GM21447 (cell line): ENCODE results near the gene DGCR8.

Source experiments
- ATAC-seq: cut with Tn5 transposase; IDR thresholded peaks from one replicate; pipeline ENCODE4 v1.9.1; 2021; ENCODE audit not compliant: unreplicated experiment

DGCR8 gene

DNA sequence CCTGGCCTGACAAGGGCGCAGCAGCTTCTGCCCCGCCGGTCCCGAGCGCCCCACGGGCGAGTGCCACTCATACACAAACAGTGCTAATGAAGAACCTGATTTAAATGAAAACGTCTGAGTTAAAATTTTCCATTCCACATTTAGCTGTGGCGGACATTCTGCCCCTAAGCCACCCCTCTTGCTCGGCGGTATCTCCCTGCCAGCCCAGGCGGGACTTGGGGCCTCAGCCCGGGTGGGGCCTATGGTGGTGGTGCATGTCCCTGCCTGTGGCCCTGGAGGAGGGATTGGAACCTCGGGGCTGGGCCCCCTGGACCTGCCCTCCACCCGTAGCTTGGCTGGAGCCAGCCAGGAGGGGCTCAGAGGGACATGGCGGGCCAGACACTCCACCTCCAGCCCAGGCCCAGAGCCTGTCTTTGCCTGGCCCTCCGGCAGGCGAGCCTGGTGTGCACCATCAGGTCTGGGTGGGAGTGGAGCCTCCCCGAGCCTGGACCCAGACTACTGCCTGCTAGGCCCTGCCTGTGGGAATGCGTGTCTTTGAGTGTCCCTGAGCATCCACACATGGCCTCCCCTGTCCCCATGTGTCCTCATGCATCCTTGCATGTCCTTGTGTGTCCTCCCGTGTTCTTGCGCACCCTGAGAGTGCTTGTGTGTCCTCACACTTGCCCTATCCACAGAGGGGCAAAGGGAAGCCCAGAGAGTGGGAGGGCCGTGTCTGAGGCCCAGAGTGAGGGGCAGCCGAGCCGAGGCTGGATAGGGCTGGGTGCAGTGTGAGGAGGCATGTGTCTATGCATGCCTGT is 56.0 kb downstream of the DGCR8 start:
- no peak for ATAC-seq

DNA sequence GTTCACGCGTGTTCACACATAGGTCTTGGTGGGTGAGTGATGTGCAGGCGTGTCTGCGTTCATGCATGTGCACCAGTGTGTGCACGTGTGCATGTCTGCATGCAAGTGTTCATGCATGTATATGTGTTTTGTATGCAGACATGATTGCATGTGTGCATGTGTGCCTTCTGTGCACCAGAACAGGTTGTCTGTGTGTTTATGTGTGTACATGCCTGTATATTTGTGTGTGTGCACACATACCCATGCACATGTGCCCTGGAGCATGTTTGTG is 56.5 kb downstream of the DGCR8 start:
- no peak for ATAC-seq

DNA sequence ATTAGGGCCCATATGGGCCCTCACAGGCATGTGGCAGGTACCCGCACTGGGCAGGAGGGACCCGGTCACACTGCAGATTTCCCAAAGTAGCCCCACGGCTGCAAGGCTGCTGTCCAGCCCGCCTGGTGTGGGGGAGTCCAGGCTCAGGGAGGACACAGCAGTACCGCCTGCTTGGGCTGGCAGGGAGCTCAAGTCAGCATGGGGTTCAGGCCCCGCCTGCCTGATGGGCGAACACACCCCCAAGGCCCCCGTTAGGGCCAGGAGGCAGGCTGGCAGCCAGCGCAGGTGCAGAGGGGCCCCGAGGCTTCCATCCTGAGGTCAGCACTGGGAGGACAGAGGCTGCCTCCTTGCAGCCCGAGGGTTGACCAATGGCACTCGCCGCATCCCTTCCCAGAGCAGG is 57.1 kb downstream of the DGCR8 start:
- no peak for ATAC-seq

DNA sequence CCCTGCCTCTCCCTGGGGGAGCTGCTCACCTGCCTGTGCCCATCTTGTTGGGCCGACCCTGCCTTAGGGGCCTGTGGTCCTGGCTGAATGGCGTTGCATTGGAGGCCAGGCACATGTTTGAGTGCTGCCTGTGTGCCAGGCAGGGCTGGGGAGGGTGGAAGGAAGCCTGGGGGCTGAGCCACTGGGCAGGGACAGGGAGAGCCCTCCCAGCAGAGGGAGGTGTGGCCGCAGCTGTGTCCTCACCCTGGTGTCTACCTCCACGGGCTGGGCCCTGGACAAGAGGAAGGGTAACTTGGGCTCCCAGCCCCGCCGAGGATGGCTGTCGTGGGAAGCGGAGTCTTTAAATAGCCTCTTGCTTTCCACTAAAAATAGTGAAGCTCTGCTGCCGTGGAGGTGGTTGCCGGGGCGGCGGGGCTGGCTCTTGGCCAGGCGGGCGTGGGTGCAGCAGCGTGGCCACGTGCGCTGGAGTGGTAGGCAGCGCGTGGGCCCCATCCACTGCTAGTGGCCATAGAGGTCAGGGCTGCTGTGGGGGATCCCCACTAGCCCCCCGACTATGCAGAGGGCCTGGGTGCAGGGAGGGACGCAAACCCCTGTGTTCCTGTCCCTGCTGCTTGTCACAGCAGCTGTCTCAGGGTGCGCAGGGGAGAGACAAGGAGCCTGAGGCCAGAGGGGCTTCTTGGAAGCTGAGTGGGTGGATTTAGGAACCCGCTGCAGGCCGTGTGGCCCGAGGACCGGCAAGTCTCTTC is 57.8 kb downstream of the DGCR8 start:
- ATAC-seq, result no peak

DNA sequence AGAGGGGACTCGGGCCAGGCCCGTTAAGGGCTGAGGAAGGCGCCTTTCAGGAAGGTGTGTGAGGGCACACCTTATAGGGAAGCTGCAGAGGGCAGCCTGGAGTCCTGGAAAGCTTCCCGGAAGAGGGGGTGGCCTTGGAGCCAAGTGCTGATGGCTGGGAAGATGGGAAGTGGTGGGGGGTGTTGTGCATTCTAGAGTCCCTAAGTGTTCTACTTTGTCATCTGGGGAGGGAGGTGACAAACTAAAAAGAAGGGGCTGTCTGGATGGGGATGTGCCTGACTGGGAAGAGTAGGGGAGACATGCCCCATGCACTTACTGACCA is 58.3 kb downstream of the DGCR8 start:
- ATAC-seq, result no peak

DNA sequence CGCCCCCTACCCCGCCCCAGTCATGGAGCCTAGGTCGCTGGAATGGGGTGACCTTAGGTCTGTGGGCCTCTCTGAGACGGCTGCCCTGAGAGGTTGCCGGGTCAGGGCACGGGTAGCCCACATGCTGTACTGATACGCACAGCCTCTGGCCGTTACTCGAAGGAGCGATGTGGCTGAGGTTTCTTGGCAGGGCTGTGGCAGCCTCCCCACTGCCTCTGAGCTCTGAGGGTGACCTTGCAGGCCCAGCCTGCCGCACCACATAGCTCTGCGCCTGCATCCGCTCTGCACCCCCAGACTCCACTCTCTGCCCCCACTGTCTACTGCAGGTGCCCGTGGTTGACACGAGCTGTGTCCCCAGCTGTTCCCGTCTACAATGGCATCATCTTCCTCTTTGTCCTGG is 58.8 kb downstream of the DGCR8 start:
- ATAC-seq, result no peak

DNA sequence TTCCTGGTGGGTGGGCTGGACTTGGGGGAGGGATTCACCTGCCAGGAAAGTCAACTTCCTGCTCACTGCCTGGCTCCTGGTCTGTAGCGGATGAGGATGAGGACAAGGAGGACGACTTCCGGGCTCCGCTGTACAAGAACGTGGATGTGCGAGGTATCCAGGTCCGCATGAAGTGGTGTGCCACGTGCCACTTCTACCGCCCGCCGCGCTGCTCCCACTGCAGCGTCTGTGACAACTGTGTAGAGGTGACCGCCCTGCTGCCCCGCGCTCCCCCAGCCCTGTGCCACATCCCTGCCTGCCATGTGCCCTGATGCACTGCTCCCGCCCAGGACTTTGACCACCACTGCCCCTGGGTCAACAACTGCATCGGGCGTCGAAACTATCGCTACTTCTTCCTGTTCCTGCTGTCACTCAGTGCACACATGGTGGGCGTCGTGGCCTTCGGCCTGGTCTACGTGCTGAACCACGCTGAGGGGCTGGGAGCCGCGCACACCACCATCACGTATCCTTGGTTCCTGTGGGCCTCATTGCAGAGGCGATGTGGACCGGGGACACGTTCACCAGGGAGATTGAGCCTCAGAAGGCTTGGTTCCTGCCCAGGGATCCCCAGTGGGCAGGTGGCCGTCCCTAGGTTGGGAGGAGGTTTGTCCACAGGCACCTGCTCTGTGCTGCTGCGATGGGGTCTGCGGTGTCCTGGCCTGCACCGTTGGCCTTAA is 59.5 kb downstream of the DGCR8 start:
- ATAC-seq, result no peak

DNA sequence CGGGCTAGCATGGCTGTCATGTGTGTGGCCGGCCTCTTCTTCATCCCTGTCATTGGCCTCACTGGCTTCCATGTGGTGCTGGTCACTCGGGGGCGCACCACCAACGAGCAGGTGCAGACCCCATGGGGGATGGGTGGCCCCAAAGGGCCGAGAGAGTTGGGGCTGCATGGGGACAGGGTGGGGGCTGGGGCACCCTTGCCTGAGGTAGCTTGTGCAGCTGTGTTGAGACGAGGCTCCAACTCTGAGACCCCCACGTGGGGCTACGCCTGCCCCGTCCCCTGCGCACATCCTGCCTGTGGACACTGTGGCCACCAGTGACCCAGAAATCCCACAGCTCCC is 60.0 kb downstream of the DGCR8 start:
- ATAC-seq, result no peak

DNA sequence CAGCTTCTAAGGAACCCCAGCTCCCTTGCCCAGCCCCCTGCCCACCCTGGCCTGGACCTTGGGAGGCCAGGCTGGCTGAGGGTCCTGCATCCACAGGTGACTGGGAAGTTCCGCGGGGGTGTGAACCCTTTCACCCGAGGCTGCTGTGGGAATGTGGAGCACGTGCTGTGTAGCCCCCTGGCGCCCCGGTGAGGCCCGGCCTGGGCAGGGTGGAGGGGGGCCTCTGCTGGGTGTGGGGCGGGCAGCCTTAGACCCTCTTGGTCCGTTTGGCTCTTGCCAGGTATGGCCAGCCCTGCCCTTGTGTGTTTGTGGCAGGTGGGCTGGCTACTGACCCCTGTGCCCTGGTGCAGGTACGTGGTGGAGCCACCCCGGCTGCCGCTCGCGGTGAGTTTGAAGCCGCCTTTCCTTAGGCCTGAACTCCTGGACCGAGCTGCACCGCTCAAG is 60.5 kb downstream of the DGCR8 start:
- ATAC-seq, result no peak

DNA sequence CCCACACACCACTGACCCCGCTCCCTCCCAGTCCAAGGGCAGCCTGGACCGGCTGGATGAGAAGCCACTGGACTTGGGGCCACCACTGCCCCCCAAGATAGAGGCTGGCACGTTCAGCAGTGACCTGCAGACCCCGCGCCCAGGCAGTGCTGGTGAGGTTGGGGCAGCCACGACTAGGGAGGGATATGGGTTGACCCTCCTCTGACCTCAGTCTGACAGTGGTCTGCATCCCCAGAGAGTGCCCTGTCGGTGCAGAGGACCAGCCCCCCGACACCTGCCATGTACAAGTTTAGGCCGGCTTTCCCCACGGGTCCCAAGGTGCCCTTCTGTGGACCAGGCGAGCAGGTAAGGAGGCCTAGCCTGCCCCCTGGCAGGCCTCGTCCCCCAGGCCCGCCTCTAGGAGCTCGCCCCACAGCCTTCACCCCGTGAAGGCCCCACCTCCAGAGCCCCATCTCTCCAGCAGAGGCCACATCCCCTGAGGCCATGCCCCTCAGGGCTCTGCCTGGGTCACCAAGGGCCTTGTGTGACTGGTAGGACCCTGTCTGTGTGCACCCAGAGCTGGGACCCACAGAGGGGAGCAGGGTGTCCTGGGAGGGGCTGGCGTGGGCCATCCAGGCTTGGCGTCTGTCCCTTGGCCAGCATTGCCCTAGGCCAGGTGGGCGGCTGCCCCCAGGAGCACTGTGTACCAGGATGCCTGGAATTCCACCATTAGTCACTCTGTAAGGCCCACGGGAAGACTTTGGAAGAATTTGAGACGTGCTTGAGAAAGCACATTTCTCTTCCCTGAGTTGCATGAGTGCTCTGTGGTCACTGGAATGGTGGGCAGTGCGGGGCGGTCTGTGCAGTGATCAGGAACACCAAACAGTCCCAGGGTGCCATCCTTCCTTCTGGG is 61.4 kb downstream of the DGCR8 start:
- ATAC-seq, result no peak

DNA sequence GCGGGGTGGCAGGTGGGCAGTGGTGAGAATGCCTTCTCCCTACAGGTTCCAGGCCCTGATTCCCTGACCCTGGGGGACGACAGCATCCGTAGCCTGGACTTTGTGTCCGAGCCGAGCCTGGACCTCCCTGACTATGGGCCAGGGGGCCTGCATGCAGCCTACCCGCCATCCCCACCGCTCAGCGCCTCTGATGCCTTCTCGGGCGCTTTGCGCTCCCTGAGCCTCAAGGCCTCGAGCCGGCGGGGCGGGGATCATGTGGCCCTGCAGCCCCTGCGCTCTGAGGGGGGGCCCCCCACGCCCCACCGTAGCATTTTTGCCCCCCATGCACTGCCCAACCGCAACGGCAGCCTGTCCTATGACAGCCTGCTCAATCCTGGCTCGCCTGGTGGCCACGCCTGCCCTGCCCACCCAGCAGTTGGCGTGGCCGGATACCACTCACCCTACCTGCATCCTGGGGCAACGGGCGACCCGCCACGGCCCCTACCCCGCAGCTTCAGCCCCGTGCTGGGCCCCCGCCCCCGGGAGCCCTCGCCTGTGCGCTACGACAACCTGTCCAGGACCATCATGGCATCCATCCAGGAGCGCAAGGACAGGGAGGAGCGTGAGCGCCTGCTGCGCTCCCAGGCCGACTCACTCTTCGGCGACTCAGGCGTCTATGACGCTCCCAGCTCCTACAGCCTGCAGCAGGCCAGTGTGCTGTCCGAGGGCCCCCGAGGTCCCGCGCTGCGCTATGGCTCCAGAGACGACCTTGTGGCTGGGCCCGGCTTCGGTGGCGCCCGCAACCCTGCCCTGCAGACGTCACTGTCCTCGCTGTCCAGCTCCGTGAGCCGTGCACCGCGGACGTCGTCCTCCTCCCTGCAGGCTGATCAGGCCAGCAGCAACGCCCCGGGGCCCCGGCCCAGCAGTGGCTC is 62.9 kb downstream of the DGCR8 start:
- no peak for ATAC-seq

DNA sequence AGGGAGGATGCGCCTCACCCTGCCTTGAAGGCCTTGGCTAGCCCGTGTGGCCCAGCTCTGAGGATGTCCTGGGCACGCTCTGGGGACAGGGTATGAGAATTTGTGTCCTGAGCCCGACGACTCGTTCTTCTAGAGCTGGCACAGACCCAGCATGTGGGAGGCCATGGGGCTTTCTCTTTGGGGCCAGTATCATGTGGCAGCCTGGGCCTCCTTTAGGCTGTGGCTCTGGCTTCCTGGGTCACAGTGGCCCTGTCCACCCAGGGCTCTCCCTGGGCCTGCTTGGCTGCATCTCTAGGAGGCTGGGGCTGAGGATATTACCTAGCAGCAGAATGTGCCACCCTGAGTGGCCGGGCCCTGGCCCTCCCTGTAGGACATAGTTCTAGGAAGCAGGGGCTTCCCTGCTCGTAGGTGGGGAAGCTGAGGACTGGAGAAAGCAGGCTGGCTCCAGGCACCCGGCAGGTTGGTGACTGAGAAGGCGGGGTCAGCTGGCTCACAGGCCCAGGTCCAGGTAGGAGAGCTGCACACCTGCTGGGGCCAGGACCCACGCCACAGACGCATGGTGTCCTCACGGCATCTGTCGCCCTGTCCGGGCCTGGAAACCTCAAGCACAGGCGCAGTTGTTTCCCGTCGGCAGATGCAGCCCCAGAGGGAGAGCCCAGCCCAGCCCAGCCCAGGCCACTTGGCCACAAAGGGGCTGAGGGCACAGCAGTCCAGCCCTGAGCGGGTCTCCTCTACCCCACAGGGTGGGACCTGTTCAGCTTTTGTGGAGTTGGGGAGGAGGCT is 64.0 kb downstream of the DGCR8 start:
- ATAC-seq, result no peak

DNA sequence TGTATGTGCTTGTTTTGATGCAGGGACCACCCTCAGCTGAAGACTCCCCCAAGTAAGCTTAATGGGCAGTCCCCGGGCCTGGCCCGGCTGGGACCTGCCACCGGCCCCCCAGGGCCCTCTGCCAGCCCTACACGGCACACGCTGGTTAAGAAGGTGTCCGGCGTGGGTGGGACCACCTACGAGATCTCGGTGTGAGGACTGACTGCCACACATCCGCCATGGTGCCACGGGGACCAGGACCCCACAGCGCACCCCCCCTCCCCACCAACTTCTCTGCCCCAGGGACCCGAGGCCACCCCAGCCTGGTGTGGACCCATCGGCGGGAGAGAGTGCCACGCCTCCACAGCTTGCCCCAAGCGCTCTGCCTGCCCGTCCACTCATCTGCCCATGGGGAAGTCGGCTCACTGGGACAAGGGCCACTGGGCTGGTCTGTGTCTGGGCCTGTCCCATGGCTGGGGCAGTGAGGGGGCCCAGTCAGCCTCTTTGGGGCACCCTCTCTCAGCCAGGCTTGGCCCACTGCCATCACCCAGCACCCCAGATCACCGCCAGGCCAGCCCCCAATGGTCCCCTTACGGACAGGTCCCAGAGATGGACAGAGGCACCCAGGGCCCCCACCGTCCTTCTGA is 65.3 kb downstream of the DGCR8 start:
- ATAC-seq, result no peak

DNA sequence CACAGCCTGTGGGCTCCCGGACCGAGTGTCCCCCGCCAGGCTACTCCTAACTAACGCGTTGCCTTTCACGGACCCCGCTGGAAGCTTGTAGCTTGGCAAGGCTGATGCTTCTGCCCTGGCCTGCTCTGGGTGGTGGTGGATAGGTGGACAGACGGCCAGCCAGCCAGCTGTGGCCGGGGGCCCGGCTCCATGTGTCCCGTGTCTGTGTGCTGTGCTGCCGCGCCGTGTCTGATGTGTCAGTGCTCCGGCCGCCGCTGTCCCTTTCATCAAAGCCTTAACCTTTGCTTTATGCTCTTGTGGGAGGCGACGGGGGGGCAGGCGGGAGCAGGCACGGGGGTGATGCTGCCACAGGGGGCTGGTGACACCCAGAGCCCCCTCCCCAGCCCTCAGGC is 65.8 kb downstream of the DGCR8 start:
- ATAC-seq, result no peak

DNA sequence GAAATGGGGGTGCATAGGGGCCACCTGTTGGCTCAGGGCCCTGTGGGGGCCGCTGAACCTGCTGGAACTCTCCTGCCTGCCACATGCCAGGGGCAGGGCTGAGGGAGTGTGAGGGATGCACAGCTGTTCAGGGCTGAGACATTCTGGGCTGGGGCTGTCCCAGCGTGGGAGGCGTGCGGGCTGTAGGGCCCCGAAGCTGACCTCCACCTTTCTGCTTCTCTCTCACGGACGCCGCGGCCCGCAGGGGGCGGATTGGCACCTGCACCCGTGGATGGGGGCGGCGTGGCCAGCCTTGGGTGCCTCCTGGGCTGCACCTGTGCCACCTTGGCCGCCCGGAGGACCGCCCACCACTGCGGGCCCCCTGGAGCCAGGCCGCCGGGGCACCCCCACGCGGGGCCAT is 66.7 kb downstream of the DGCR8 start:
- no peak for ATAC-seq

DNA sequence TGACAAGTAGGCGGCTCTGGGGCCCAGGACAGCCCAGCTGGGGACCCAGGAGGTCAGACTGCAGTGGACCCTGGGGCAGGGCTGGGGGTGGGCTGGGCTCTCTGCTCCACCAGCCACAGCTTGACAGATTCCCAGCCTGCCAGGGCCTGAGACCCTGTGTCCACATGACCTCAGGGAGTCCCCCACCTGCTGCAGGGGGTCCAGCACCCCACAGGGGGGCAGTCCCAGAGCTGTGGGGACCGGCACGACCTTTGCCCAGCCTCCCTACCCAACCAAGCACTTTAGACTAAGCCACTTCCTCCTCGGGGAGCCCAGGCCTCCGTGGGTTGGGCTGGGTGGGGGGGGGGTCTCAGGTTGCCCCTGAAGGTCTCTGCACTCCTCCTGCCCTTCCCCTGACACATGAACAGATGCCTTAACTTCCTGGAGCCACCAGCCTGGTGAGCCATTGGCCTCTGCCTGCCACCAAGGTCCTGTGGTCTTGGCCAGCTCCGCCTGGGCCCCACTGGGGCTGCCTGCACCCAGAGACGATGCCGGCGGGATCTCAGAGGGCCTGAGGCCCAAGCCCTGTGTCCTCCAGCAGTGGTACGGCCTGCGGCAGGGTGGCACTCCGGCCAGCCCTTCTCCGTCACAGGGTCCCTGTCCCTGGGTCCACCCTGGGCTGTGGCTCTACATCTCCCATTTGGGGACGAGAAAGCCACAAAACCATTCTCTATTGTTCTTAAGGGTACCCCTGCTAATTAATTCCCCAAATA is 67.4 kb downstream of the DGCR8 start:
- no peak for ATAC-seq

DNA sequence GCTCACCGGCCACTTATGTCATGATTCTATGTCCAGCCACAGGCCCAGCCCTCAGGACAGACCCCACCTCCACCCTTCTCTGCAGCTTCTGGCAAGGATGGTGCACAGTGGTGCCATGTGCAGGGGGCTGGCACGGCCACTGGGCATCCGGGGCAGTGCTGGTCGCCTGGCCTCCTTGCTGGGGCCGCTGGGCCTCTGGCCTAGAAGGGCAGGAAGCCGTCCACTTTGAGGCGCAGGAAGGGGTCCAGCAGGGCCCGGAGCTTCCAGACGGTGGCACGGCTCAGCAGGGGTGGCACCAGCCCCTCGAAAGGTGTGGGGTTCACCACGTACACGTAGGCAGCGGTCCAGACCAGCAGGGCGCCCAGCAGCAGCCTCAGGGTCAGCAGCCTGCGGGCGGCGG is 68.4 kb downstream of the DGCR8 start:
- no peak for ATAC-seq
